ENCODE data around the gene CCDC85B.
"Not testable (repeated sequence)": the region's sequence is repeated elsewhere in the genome, so short reads cannot be mapped to it uniquely, and the experiment has no call there.

CCDC85B gene

GRCh38 chr11:65886826-65887722, 3.4 kb upstream of the CCDC85B start:
- no peak for DNase-seq (ENCODE audit: low read depth in 2 of 2)

GRCh38 chr11:65887723-65888162, 2.7 kb upstream of the CCDC85B start:
- no peak for DNase-seq (ENCODE audit: low read depth in 2 of 2)

GRCh38 chr11:65888163-65888814, 2.2 kb upstream of the CCDC85B start, which contains the start of gene FIBP:
TSS of gene FIBP (minus strand) at chr11:65888471. CDS start at chr11:65888418, 53 bp downstream.
- DNase-seq (ENCODE audit: low read depth in 2 of 2): peak; percentile 90 to 96

GRCh38 chr11:65891219-65892136, 1.0 kb downstream of the CCDC85B start:
- DNase-seq (ENCODE audit: low read depth in 2 of 2): peak in 1 of 2 experiments; percentile 42

GRCh38 chr11:65892137-65892540, 1.7 kb downstream of the CCDC85B start:
- not testable (repeated sequence) for DNase-seq (ENCODE audit: low read depth in 2 of 2)

GRCh38 chr11:65892661-65893317, 2.3 kb downstream of the CCDC85B start:
- no peak for DNase-seq (ENCODE audit: low read depth in 2 of 2)

GRCh38 chr11:65894034-65894591, 3.6 kb downstream of the CCDC85B start:
- DNase-seq (ENCODE audit: low read depth in 2 of 2): no peak

GRCh38 chr11:65895482-65895981, 5.1 kb downstream of the CCDC85B start:
- no peak for DNase-seq (ENCODE audit: low read depth in 2 of 2)

GRCh38 chr11:65896034-65896999, 5.8 kb downstream of the CCDC85B start:
- DNase-seq (ENCODE audit: low read depth in 2 of 2): no peak

GRCh38 chr11:65897020-65897471, 6.6 kb downstream of the CCDC85B start:
- no peak for DNase-seq (ENCODE audit: low read depth in 2 of 2)

GRCh38 chr11:65898656-65899355, 8.3 kb downstream of the CCDC85B start:
- DNase-seq (ENCODE audit: low read depth in 2 of 2): no peak

- DNase-seq (ENCODE audit: low read depth in 2 of 2): peak; percentile 63 to 71
These were observed 9.1 kb downstream of the CCDC85B start for GRCh38 chr11:65899356-65900124.

- peak; percentile 83 to 93 for DNase-seq (ENCODE audit: low read depth in 2 of 2)
These were observed 9.8 kb downstream of the CCDC85B start, which contains the start of gene FOSL1 for GRCh38 chr11:65900125-65900898. TSS of gene FOSL1 (minus strand) at chr11:65900388. CDS start at chr11:65900339, 49 bp downstream.

- DNase-seq (ENCODE audit: low read depth in 2 of 2): no peak
These were observed 10.4 kb downstream of the CCDC85B start for GRCh38 chr11:65900899-65901180.

- DNase-seq (ENCODE audit: low read depth in 2 of 2): no peak
These were observed 12.6 kb downstream of the CCDC85B start for GRCh38 chr11:65903068-65903481.

GRCh38 chr11:65903715-65904114, 13.2 kb downstream of the CCDC85B start:
- no peak for DNase-seq (ENCODE audit: low read depth in 2 of 2)

GRCh38 chr11:65906602-65907001, 16.1 kb downstream of the CCDC85B start:
- no peak for DNase-seq (ENCODE audit: low read depth in 2 of 2)

All from stimulated activated CD4-positive, alpha-beta T cell treated with anti-CD3 and anti-CD28 coated beads, Interleukin-12 subunit alpha, Interleukin-12 subunit beta, amount 100 ng/mL, for 24 hours (primary cell).